DOHH2 (cell line): ENCODE results near the gene PNO1.

ENCODE experiments used
- H3F3A ChIP-seq: fragments of 200-600 bp; sonication (generic), shearing (Covaris generic); 2 replicates; pipeline ENCODE4 v1.6.0; 2016; ENCODE audit warnings: antibody characterized with exemption, mild to moderate bottlenecking; ENCODE audit not compliant: control insufficient read depth, insufficient read depth
- H3K27ac ChIP-seq: fragments of 200-600 bp; sonication (generic); 2 replicates; pipeline ENCODE4 v1.5.1; 2014; ENCODE audit warnings: low read depth, mild to moderate bottlenecking, low read length, moderate library complexity
- H3K27me3 ChIP-seq: fragments of 200-600 bp; sonication (generic); 2 replicates; pipeline ENCODE4 v1.6.1; 2014; ENCODE audit warnings: mild to moderate bottlenecking, low read length, mixed read lengths; ENCODE audit not compliant: control insufficient read depth
- H3K36me3 ChIP-seq: fragments of 200-600 bp; sonication (generic); 2 replicates; pipeline ENCODE4 v1.6.1; 2014; ENCODE audit warnings: mild to moderate bottlenecking, low read length, moderate library complexity, mixed read lengths; ENCODE audit not compliant: control insufficient read depth
- H3K4me1 ChIP-seq: fragments of 200-600 bp; sonication (generic); 2 replicates; pipeline ENCODE4 v1.6.1; 2014; ENCODE audit warnings: mild to moderate bottlenecking, low read length, mixed read lengths; ENCODE audit not compliant: control insufficient read depth
- H3K4me2 ChIP-seq: fragments of 200-600 bp; sonication (generic); 2 replicates; pipeline ENCODE4 v1.6.0; 2014; ENCODE audit warnings: mild to moderate bottlenecking, low read length, moderate library complexity
- H3K4me3 ChIP-seq: fragments of 200-600 bp; sonication (generic); 2 replicates; pipeline ENCODE4 v1.5.1; 2014; ENCODE audit warnings: mild to moderate bottlenecking, low read length, mixed read lengths
- H3K79me2 ChIP-seq: fragments of 200-600 bp; sonication (generic); 2 replicates; pipeline ENCODE4 v1.6.1; 2014; ENCODE audit warnings: mild to moderate bottlenecking, low read length, mixed read lengths; ENCODE audit not compliant: control insufficient read depth
- H3K9me2 ChIP-seq: fragments of 200-600 bp; sonication (generic); replicated peaks from 2 replicates; pipeline ENCODE4 v1.6.1; 2014; ENCODE audit warnings: mild to moderate bottlenecking, low read length, mixed read lengths; ENCODE audit not compliant: control insufficient read depth
- H3K9me3 ChIP-seq: fragments of 200-600 bp; sonication (generic); 2 replicates; pipeline ENCODE4 v1.6.1; 2014; ENCODE audit warnings: antibody characterized with exemption, low read length, mixed read lengths; ENCODE audit not compliant: control insufficient read depth, insufficient read depth
- H4K20me1 ChIP-seq: fragments of 200-600 bp; sonication (generic); 2 replicates; pipeline ENCODE4 v1.6.0; 2014; ENCODE audit warnings: low read depth, mild to moderate bottlenecking, antibody characterized with exemption, low read length, moderate library complexity; ENCODE audit not compliant: control insufficient read depth, insufficient read depth
- EZH2phosphoT487 ChIP-seq: fragments of 200-600 bp; sonication (generic); IDR thresholded peaks from 2 replicates; pipeline ENCODE4 v1.6.1; 2017; ENCODE audit warnings: borderline replicate concordance, mild to moderate bottlenecking, antibody characterized with exemption, low read length, moderate library complexity, mixed read lengths
- TF ChIP-seq, protein P1 (sequence below): fragments of 200-600 bp; sonication (generic); IDR thresholded peaks from one replicate; pipeline ENCODE4 v1.5.1; 2014; ENCODE audit warnings: antibody characterized with exemption, mild to moderate bottlenecking, low read depth, low read length; ENCODE audit not compliant: poor library complexity, severe bottlenecking

Gene PNO1

DNA sequence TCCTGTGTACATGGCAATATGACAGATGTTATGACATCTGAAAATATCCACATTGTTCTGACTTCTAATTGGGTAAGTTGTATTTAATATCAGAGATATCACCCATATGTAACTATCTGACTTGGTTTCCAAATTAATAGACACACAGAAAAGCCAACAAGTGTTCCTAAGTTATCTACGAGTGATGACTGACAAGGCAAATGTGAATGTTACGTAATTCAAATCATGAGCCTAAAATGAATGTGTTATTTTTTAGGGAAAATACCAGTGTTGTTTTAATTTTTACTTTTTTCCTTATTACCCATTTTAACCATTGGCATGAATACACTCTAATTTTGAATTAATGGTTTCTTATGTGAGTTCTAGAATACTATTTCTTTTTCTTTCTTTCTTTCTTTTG is 15.8 kb upstream of the PNO1 start:
- H3K9me3 ChIP-seq: no peaks in the 10 kb centered on the region
- TF ChIP-seq, protein P1, sequence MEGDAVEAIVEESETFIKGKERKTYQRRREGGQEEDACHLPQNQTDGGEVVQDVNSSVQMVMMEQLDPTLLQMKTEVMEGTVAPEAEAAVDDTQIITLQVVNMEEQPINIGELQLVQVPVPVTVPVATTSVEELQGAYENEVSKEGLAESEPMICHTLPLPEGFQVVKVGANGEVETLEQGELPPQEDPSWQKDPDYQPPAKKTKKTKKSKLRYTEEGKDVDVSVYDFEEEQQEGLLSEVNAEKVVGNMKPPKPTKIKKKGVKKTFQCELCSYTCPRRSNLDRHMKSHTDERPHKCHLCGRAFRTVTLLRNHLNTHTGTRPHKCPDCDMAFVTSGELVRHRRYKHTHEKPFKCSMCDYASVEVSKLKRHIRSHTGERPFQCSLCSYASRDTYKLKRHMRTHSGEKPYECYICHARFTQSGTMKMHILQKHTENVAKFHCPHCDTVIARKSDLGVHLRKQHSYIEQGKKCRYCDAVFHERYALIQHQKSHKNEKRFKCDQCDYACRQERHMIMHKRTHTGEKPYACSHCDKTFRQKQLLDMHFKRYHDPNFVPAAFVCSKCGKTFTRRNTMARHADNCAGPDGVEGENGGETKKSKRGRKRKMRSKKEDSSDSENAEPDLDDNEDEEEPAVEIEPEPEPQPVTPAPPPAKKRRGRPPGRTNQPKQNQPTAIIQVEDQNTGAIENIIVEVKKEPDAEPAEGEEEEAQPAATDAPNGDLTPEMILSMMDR: no peak
- no peak for TF ChIP-seq EZH2phosphoT487
- H3K4me3 ChIP-seq: no peak overlapping the region
- no peaks in the 10 kb centered on the region for H3K4me1 ChIP-seq
- H3K4me2 ChIP-seq: no peak overlapping the region
- H3F3A ChIP-seq: no peaks in the 10 kb centered on the region
- no peaks in the 10 kb centered on the region for H4K20me1 ChIP-seq
- peaks cover 24% of the 10 kb centered on the region for H3K36me3 ChIP-seq
- H3K9me2 ChIP-seq: no peaks in the 10 kb centered on the region
- H3K27me3 ChIP-seq: no peaks in the 10 kb centered on the region
- H3K79me2 ChIP-seq: no peaks in the 10 kb centered on the region
- H3K27ac ChIP-seq: no peak overlapping the region

DNA sequence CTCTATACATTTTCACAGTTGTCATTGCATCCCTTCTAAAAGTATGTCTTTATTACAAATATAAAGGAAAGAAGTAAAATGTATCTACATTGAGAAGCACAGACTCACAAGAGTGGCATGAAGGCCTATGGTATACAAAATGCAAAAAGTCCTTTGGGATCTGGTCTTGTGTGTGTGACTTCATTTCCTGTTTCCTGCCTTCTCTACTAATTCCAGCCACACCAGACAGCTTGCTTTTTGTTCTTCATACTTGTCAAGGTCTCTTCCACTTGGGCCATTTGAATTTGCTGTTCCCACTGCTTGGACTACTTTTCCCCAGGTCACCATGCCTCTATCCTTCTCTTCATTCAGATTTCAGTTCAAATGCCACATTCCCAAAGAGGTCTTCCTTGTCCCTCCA is 6.7 kb upstream of the PNO1 start:
- H3K9me2 ChIP-seq: no peaks in the 10 kb centered on the region
- TF ChIP-seq, protein P1: no peak
- TF ChIP-seq EZH2phosphoT487: no peak

DNA sequence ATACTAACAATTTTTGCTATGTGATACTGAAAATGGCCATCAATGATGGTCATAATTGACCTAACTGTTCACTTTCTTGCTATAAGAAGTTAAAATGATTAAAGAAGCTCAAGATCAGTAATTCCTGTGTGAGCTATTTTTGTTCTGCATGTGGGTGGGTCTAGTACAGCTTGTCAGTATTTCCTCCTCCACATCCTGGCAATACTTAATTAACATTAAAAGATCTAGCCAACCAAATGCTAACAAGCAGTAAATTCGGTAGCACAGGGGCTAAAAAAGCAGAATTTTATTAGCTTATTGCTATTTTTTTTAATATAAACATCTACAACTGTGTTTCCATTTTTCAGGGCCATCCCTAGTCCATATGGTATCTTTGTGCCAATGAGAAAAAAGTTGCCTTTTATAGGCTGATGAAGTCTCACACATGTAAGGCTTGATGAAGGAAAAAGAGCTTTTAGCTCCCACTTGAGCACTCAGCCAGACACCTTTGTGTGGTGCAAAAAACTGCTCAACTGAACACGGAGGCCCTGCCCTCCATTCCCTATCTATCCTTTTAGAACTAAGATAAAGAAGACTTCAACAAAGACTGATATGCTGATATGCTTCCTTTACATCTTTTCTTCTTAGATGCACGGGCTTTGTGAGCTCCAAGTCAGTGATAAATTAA is 4.9 kb upstream of the PNO1 start:
- peaks cover 51% of the 10 kb centered on the region for H3K79me2 ChIP-seq

More for the DNA sequence above, 6.7 kb upstream of the PNO1 start:
- H4K20me1 ChIP-seq: no peaks in the 10 kb centered on the region
- no peaks in the 10 kb centered on the region for H3K9me3 ChIP-seq
- H3K36me3 ChIP-seq: no peaks in the 10 kb centered on the region
- no peak overlapping the region for H3K27ac ChIP-seq
- peaks cover 34% of the 10 kb centered on the region for H3K79me2 ChIP-seq
- H3K4me3 ChIP-seq: no peak overlapping the region
- no peaks in the 10 kb centered on the region for H3K27me3 ChIP-seq
- peaks cover 27% of the 10 kb centered on the region for H3K4me1 ChIP-seq
- H3K4me2 ChIP-seq: peak overlapping the region; percentile 16; the same call in 1 of the 2 replicates
- H3F3A ChIP-seq: no peaks in the 10 kb centered on the region

More for the DNA sequence above, 4.9 kb upstream of the PNO1 start:
- Histone ChIP-seq H3K27ac (no peak overlapping the region), H3K27me3 (no peaks in the 10 kb centered on the region), H3K9me2 (no peaks in the 10 kb centered on the region), H3F3A (no peaks in the 10 kb centered on the region), H3K4me2 (0 out of 2 replicates have a peak overlapping the region, but pooled peaks have one; percentile 4), H4K20me1 (no peaks in the 10 kb centered on the region), H3K36me3 (peaks cover 6% of the 10 kb centered on the region), H3K4me1 (peaks cover 34% of the 10 kb centered on the region), H3K9me3 (no peaks in the 10 kb centered on the region), H3K4me3 (no peak overlapping the region)
- TF ChIP-seq EZH2phosphoT487: no peak
- TF ChIP-seq, protein P1: no peak
